CD4-positive, alpha-beta T cell (primary cell): ENCODE results near the gene CDKN2B-AS1. TPM values are rescaled to one million over a fixed set of nuclear protein-coding genes. Genes with fewer than 3 reads are reported as not detected.

ENCODE experiments used
- ATAC-seq: fragments of 200-7000 bp; cut with Tn5 transposase; one replicate; pipeline ENCODE4 v1.10.0; 2022; ENCODE audit warnings: mild to moderate bottlenecking; ENCODE audit not compliant: poor library complexity
- CTCF ChIA-PET: fragments of 350-600 bp; sonication (Branson Sonifier 250); formaldehyde crosslinking; loops from one replicate; lab custom pipeline; 2021; ENCODE audit warnings: antibody characterized with exemption, inconsistent platforms; lab: Charles Lee
- POLR2A ChIA-PET: fragments of 350-600 bp; sonication (Branson Sonifier 250); formaldehyde crosslinking; loops from one replicate; lab custom pipeline; 2021; ENCODE audit warnings: antibody characterized with exemption, inconsistent platforms; lab: Charles Lee
- DNase-seq, 14 experiments: peaks; one replicate each; pipeline ENCODE4 v3.0.0-alpha.2; 2013 to 2020; ENCODE audit warnings: mixed read lengths in 2 of 14
- H3K27ac ChIP-seq, 2 donors: one replicate each; pipeline versions ENCODE4 v1.5.1 to v1.7.0; 2013; ENCODE audit warnings: low read length in 2 of 2, low read depth in 1 of 2, mild to moderate bottlenecking in 1 of 2
- H3K27me3 ChIP-seq, 2 experiments: 1 replicate in 1 of 2; 2 replicates in 1 of 2; pipeline versions ENCODE4 v1.6.1 to v1.7.0; 2013; ENCODE audit warnings: low read length in 2 of 2, control low read depth in 1 of 2, mild to moderate bottlenecking in 1 of 2, moderate library complexity in 1 of 2; ENCODE audit not compliant: insufficient read depth in 2 of 2, control insufficient read depth in 1 of 2
- H3K36me3 ChIP-seq: one replicate; pipeline ENCODE4 v1.6.1; 2013; ENCODE audit warnings: low read length, control low read depth; ENCODE audit not compliant: insufficient read depth
- H3K4me1 ChIP-seq: one replicate; pipeline ENCODE4 v1.6.1; 2013; ENCODE audit warnings: low read length, control low read depth; ENCODE audit not compliant: insufficient read depth
- H3K4me3 ChIP-seq: one replicate; pipeline ENCODE4 v1.5.1; 2013; ENCODE audit warnings: mild to moderate bottlenecking, low read length, moderate library complexity
- H3K9me3 ChIP-seq, 2 experiments: 1 replicate in 1 of 2; 2 replicates in 1 of 2; pipeline versions ENCODE4 v1.6.1 to v1.7.0; 2013; ENCODE audit warnings: low read length in 2 of 2, mild to moderate bottlenecking in 2 of 2, control low read depth in 1 of 2, moderate library complexity in 1 of 2; ENCODE audit not compliant: control insufficient read depth in 1 of 2, insufficient read depth in 1 of 2
- H3K27ac Mint-ChIP-seq: one replicate; pipeline ENCODE4 v1.8.0; 2020; ENCODE audit warnings: mixed read lengths
- H3K27me3 Mint-ChIP-seq: one replicate; pipeline ENCODE4 v1.8.0; 2021; ENCODE audit warnings: mixed read lengths
- H3K36me3 Mint-ChIP-seq: one replicate; pipeline ENCODE4 v1.8.0; 2021; ENCODE audit warnings: low read depth, mixed read lengths
- H3K4me1 Mint-ChIP-seq: one replicate; pipeline ENCODE4 v1.8.0; 2021; ENCODE audit warnings: low read depth, mixed read lengths
- H3K4me3 Mint-ChIP-seq: one replicate; pipeline ENCODE4 v1.8.0; 2020; ENCODE audit warnings: mild to moderate bottlenecking, mixed read lengths
- H3K9me3 Mint-ChIP-seq: one replicate; pipeline ENCODE4 v1.8.0; 2020; ENCODE audit warnings: mixed read lengths
- CTCF ChIP-seq: fragments of 200-600 bp; IDR thresholded peaks from one replicate; pipeline ENCODE4 v1.8.0; 2022; ENCODE audit warnings: antibody characterized with exemption, mild to moderate bottlenecking
- intact Hi-C, 2 experiments: fragments of 100-400 bp; cut with DNase I in 1 of 2; cut with micrococcal nuclease in 1 of 2; formaldehyde crosslinking; loops; one replicate each; pipeline versions ENCODE4 v1.15.1 to v1.9.0; 2023 to 2025; cut with DNase I, micrococcal nuclease
- total RNA-seq, 174 experiments: library from RNA in 2 of 174; stranded (reverse) in 2 of 174; gene quantifications; one replicate each; pipeline ENCODE4 v1.2.3 and lab custom pipeline; 2021 to 2026

The CDKN2B-AS1 gene
- total RNA-seq, 2 experiments from 2014 or later, result 0.25 to 0.30 TPM

- CTCF ChIA-PET, result interaction anchor here (1.3 kb wide), 1 partner anchor 47 kb away, joined by 6 read pairs; the partner anchor contains the start of gene CDKN2B
- Mint-ChIP-seq H3K27ac (no peak overlapping the region), H3K4me3 (no peak overlapping the region), H3K9me3 (peaks cover 7% of the 10 kb centered on the region), H3K36me3 (no peaks in the 10 kb centered on the region), H3K4me1 (peaks cover 19% of the 10 kb centered on the region), H3K27me3 (peaks cover 71% of the 10 kb centered on the region)
- intact Hi-C loops, result no loop called here
- no peak for ATAC-seq
- peaks cover 33 to 48% of the 10 kb centered on the region in 2 experiments for H3K27me3 ChIP-seq
- no peak for DNase-seq
- H3K9me3 ChIP-seq, result peaks cover 10 to 20% of the 10 kb centered on the region in 2 experiments
- H3K27ac ChIP-seq, result no peak overlapping the region
- TF ChIP-seq CTCF, result no peak
- POLR2A ChIA-PET, result interaction anchor here (0.6 kb wide), 1 partner anchor 24 kb away, joined by 3 read pairs; no protein-coding TSS in a partner anchor
- peaks cover 20% of the 10 kb centered on the region for H3K4me1 ChIP-seq
- no peak overlapping the region for H3K4me3 ChIP-seq
- H3K36me3 ChIP-seq, result no peaks in the 10 kb centered on the region
Observed at GRCh38 chr9:21961569-21961968, 33.0 kb upstream of the CDKN2B-AS1 start.

DNA sequence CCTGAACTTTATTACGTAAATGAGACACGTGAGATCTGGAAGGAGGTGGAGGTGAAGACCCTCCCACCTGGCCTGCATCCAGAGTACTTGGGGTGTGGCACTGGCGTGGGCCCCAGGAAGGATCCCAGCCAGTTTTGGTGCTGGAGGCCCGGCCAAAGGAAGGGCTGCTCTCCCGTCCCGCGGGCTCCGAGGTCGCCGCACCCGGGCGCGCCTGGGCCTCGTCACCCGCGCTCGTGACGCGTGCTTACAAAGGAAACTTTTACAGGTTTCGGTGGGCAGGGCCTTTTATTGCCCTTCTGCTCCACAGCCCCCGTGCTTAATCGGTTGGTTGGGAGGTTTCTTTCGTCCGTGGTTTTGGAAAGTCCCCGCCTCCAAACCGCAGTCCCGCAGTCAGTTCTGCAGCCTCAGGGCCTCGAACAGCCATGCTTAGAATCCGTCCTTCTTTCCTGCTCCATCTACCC is 29.6 kb upstream of the CDKN2B-AS1 start:
- Histone ChIP-seq H3K4me3 (peak overlapping the region; percentile 36), H3K27ac (no peak overlapping the region), H3K9me3 (peaks cover 39 to 50% of the 10 kb centered on the region in 2 experiments), H3K36me3 (no peaks in the 10 kb centered on the region), H3K4me1 (peaks cover 35% of the 10 kb centered on the region), H3K27me3 (peaks cover 66 to 82% of the 10 kb centered on the region in 2 experiments)
- Mint-ChIP-seq H3K27ac (peak overlapping the region; percentile 53), H3K9me3 (peaks cover 22% of the 10 kb centered on the region), H3K4me1 (peaks cover 28% of the 10 kb centered on the region), H3K4me3 (peak overlapping the region; percentile 59), H3K36me3 (peaks cover 7% of the 10 kb centered on the region), H3K27me3 (peaks cover 97% of the 10 kb centered on the region)
- peak; percentile 67 for ATAC-seq
- ChIA-PET POLR2A (no interaction called here), CTCF (no interaction called here)
- intact Hi-C loops, result loop anchor here in 1 of 2 experiments (5.0 kb wide), 1 partner anchor 37 kb away; no protein-coding TSS in a partner anchor
- DNase-seq, result peak in 11 of 14 experiments; percentile 12 to 88 (median 35)
- TF ChIP-seq CTCF, result no peak

- Mint-ChIP-seq H3K36me3 (peaks cover 7% of the 10 kb centered on the region), H3K4me1 (peaks cover 28% of the 10 kb centered on the region), H3K4me3 (peak overlapping the region; percentile 59), H3K9me3 (peaks cover 23% of the 10 kb centered on the region), H3K27me3 (peaks cover 97% of the 10 kb centered on the region), H3K27ac (peak overlapping the region; percentile 53)
- CTCF ChIA-PET, result interaction anchor here (0.8 to 1.0 kb wide), 2 partner anchors 43 to 947 kb away, joined by 3 read pairs; no protein-coding TSS in a partner anchor
- Histone ChIP-seq H3K36me3 (no peaks in the 10 kb centered on the region), H3K9me3 (peaks cover 44 to 55% of the 10 kb centered on the region in 2 experiments), H3K27me3 (peaks cover 71 to 87% of the 10 kb centered on the region in 2 experiments), H3K4me1 (peaks cover 35% of the 10 kb centered on the region), H3K27ac (no peak overlapping the region), H3K4me3 (peak overlapping the region; percentile 36)
- intact Hi-C loops, result loop anchor here in 1 of 2 experiments (5.0 kb wide), 1 partner anchor 37 kb away; no protein-coding TSS in a partner anchor
- POLR2A ChIA-PET, result no interaction called here
- no peak for TF ChIP-seq CTCF
- DNase-seq (peak in 7 of 14 experiments; percentile 17 to 72 (median 27)), ATAC-seq (peak; percentile 60)
Observed at GRCh38 chr9:21965401-21965951, 29.1 kb upstream of the CDKN2B-AS1 start.
